Type B pancreatic cell (in vitro differentiated cells): ENCODE data around the gene FHOD3. TPM values are rescaled to one million over a fixed set of nuclear protein-coding genes. Genes with fewer than 3 reads are reported as not detected.

Source experiments
- DNase-seq: peaks from one replicate; pipeline ENCODE4 v3.0.0; 2021; ENCODE audit warnings: mixed read lengths; ENCODE audit not compliant: unreplicated experiment; ENCODE audit errors: extremely low spot score
- H3K27ac Mint-ChIP-seq: 2 replicates; pipeline ENCODE4 v1.8.0; 2021; ENCODE audit warnings: mild to moderate bottlenecking, mixed read lengths
- H3K27me3 Mint-ChIP-seq: 2 replicates; pipeline ENCODE4 v1.8.0; 2021; ENCODE audit warnings: mixed read lengths
- H3K36me3 Mint-ChIP-seq: 2 replicates; pipeline ENCODE4 v1.8.0; 2021; ENCODE audit warnings: mixed read lengths
- H3K4me1 Mint-ChIP-seq: one replicate; pipeline ENCODE4 v1.8.0; 2021; ENCODE audit warnings: mixed read lengths; ENCODE audit not compliant: unreplicated experiment
- H3K4me3 Mint-ChIP-seq: 2 replicates; pipeline ENCODE4 v1.8.0; 2021; ENCODE audit warnings: mild to moderate bottlenecking, mixed read lengths
- H3K9me3 Mint-ChIP-seq: 2 replicates; pipeline ENCODE4 v1.8.0; 2021; ENCODE audit warnings: mixed read lengths
- CTCF ChIP-seq: fragments of 200-600 bp; sonication (generic); conservative IDR thresholded peaks from 2 replicates; pipeline ENCODE4 v1.5.0; 2021; ENCODE audit warnings: antibody characterized with exemption, mild to moderate bottlenecking
- total RNA-seq: library from RNA; stranded (reverse); gene quantifications from 2 replicates; pipeline ENCODE4 v1.2.1, GENCODE V29; 2021; ENCODE audit warnings: low replicate concordance

Gene FHOD3
- total RNA-seq, 1 donor from 2014 or later = 5.3 TPM

DNA sequence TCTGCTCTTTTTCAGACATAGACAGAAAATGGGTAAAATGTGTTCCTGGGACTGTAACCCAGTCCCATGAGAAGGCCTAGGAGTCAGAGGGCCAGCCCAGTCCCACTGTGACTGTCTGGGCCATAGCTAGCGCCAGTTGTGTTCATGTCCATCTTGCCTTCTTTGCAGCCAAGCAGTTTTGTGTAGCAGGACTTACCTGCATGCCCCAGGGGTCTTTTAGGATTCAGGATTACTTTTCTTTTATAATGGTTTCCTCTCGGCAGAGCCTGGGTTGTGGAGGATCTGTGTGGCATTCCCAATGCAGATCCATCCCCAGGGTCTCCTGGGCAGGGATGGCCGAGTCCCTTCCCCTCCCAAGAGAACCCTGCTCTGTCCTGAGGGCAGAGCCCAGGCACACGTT lies 90.8 kb downstream of the FHOD3 start:
- H3K27ac Mint-ChIP-seq = no peak overlapping the region
- DNase-seq = no peak
- H3K4me1 Mint-ChIP-seq = peaks cover 7% of the 10 kb centered on the region
- no peaks in the 10 kb centered on the region for H3K36me3 Mint-ChIP-seq
- peaks cover 5% of the 10 kb centered on the region for H3K27me3 Mint-ChIP-seq
- no peak for TF ChIP-seq CTCF
- H3K4me3 Mint-ChIP-seq = no peak overlapping the region
- H3K9me3 Mint-ChIP-seq = no peaks in the 10 kb centered on the region

DNA sequence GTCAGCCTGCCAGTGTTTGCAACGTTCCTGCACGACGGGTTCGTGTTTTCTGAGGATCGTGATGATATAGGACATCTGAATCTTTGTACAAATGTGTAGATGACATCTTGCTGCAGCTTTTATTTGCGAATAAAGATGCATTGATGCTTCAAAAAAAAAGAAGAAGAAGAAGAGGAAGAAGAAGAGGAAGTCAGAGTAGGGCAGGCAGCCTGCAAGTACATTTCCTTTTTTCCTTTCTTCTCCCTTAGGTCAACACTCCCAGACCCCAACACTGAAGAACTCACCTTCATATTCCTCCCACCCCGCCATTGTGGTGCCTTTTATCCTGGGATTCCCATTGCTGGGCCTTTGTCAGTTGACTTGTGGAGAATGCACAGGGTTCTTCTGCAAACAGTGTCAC lies 91.5 kb downstream of the FHOD3 start:
- no peak overlapping the region for H3K4me3 Mint-ChIP-seq
- no peak for DNase-seq
- peaks cover 4% of the 10 kb centered on the region for H3K36me3 Mint-ChIP-seq
- peaks cover 5% of the 10 kb centered on the region for H3K27me3 Mint-ChIP-seq
- peaks cover 4% of the 10 kb centered on the region for H3K9me3 Mint-ChIP-seq
- no peak overlapping the region for H3K27ac Mint-ChIP-seq
- H3K4me1 Mint-ChIP-seq = peaks cover 7% of the 10 kb centered on the region
- no peak for TF ChIP-seq CTCF

GRCh38 chr18:36389811-36390581 lies 92.5 kb downstream of the FHOD3 start:
- no peak for TF ChIP-seq CTCF
- H3K9me3 Mint-ChIP-seq = peaks cover 7% of the 10 kb centered on the region
- H3K27me3 Mint-ChIP-seq = peaks cover 5% of the 10 kb centered on the region
- peaks cover 7% of the 10 kb centered on the region for H3K4me1 Mint-ChIP-seq
- no peak for DNase-seq
- H3K27ac Mint-ChIP-seq = no peak overlapping the region
- peaks cover 6% of the 10 kb centered on the region for H3K36me3 Mint-ChIP-seq
- no peak overlapping the region for H3K4me3 Mint-ChIP-seq

DNA sequence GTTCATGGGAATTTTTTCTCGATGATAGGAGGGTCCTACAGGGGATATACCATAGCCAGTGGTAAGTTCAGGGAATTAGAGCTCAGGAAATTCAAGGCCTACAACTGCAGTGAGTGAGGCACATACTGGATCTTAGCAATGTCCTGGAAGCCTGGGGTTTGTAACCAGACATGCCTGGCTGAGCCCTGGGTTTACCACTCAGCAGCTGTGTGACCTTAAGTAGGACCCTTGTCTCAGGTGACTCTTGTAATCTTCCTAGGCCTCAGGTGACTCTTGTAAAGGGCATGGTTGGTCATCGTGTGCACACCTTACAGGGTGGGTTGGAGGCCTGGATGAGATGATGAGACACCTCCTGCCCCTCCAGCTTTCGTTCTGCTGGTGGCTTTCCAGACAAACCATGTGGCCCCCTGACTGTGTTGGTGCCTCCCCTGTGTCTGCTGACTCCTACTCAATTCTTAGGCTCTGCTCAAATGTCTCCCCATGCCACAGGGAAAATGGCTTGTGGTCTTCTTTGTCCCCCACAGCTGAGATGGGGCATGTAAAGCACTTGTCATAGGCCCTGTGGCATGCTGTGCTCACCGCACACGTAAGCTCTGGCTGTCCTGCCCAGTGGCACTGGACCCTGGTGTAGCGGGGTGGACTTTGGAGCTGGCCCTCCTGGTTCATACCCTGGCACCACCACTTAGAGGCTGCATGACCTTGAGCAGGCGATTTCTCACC lies 94.1 kb downstream of the FHOD3 start:
- peaks cover 6% of the 10 kb centered on the region for H3K36me3 Mint-ChIP-seq
- H3K27ac Mint-ChIP-seq = no peak overlapping the region
- H3K27me3 Mint-ChIP-seq = peaks cover 5% of the 10 kb centered on the region
- no peak for TF ChIP-seq CTCF
- no peak overlapping the region for H3K4me3 Mint-ChIP-seq
- no peak for DNase-seq
- H3K4me1 Mint-ChIP-seq = peaks cover 7% of the 10 kb centered on the region
- peaks cover 7% of the 10 kb centered on the region for H3K9me3 Mint-ChIP-seq

DNA sequence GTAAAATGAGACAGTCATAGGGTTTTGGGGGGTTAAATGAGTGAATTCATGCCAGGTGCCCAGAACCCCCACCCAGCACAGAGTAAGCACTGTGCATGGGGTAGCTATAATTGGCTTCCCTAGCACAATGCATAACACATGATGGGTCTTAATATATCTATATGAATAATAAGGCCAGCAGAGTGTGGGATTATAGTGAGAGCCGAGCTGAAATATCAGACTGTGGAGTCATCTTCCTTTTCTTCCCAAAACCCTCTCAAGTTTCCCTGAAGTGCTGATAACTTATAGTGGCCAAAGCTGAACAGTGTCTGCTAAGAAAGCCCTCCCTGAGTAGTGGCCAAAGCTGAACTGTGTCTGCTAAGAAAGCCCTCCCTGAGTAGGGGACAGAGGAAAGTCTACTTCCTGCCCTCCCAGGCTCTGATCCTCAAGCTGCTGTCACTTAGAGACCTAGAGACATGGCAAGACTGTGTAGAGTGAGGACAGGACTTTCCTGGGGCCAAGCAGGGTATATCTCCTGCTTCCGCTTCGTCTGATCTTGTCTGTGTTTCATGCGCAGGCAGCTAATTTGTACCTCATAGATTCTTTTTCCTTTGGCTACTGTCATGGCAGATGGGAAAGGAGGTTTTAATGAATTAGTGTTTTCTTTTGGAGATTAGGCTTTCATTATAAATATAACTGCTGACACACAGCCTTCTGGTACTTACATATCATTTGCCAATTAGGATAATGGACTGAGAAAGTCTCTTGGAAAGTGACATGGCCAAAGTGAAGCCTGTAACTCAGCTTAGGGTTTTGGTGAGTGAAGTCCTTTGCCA lies 94.9 kb downstream of the FHOD3 start:
- Mint-ChIP-seq H3K36me3 (peaks cover 6% of the 10 kb centered on the region), H3K4me3 (no peak overlapping the region), H3K4me1 (peaks cover 4% of the 10 kb centered on the region), H3K9me3 (peaks cover 12% of the 10 kb centered on the region), H3K27ac (no peak overlapping the region), H3K27me3 (peaks cover 5% of the 10 kb centered on the region)
- no peak for TF ChIP-seq CTCF
- no peak for DNase-seq
